Measurements from ENCODE around the gene FMO5.

DNA sequence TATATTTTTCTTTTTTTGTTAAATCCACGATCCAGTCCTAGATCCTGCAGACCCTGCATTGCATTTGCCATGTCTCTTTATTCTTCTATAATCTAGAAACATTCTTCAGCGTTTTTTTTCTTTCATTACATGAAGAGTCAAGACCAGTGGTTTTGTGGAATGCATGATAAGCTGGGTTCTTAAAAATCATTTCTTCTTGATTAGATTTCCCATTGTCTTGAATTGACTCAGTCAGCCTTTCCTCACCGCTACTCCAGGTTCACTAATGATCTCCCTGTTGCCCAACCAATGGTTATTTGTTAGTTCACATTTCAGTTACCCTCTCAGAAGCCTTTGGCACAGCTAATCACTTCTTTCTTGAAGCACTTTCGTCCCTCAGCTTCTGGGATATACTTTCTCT, 42.6 kb upstream of the FMO5 start:
- TF ChIP-seq, protein P1, sequence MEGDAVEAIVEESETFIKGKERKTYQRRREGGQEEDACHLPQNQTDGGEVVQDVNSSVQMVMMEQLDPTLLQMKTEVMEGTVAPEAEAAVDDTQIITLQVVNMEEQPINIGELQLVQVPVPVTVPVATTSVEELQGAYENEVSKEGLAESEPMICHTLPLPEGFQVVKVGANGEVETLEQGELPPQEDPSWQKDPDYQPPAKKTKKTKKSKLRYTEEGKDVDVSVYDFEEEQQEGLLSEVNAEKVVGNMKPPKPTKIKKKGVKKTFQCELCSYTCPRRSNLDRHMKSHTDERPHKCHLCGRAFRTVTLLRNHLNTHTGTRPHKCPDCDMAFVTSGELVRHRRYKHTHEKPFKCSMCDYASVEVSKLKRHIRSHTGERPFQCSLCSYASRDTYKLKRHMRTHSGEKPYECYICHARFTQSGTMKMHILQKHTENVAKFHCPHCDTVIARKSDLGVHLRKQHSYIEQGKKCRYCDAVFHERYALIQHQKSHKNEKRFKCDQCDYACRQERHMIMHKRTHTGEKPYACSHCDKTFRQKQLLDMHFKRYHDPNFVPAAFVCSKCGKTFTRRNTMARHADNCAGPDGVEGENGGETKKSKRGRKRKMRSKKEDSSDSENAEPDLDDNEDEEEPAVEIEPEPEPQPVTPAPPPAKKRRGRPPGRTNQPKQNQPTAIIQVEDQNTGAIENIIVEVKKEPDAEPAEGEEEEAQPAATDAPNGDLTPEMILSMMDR (IDR thresholded peaks at IDR 0.05 in 4 of 5, conservative IDR thresholded peaks at IDR 0.05 in 1 of 5) = no peak
- TF ChIP-seq POLR2A (IDR thresholded peaks at IDR 0.05) = no peak

All from gastrocnemius medialis (tissue), 4 donors.